SK-N-MC (cell line): ENCODE results near the gene HIF1A.

Experiments
- EZH2 ChIP-seq: fragments of 200-600 bp; sonication (generic); IDR thresholded peaks from one replicate; pipeline ENCODE4 v1.6.1; 2017; ENCODE audit warnings: antibody characterized with exemption
- POLR2AphosphoS5 ChIP-seq: IDR thresholded peaks from 2 replicates; pipeline ENCODE4 v1.6.1; 2012; ENCODE audit warnings: mild to moderate bottlenecking, low read depth, low read length, borderline replicate concordance

DNA sequence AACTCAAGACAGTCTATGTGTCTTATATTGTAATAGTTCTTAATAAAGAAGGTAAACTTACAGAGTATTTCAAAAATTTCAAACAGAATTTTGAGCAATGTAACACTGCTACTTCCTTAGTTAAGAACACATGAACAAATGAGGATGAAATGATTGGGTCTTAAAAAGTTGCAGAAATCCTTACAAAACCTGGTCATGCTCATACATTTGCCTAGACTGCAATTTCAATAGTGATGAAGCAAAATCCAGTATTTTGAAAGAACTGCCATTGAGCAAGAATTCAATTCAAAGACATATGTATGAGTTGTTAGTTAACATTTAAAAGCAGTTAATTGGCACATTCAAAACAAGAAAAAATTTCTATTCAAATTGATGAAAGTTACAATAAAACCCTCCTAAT, 17.8 kb upstream of the HIF1A start:
- TF ChIP-seq EZH2 (no peak), POLR2AphosphoS5 (no peak)
